Stimulated activated CD4-positive, alpha-beta T cell treated with anti-CD3 and anti-CD28 coated beads, Interleukin-4, amount 100 ng/mL, for 4 hours (primary cell): ENCODE data around the gene ESRRB.

Source experiments
- DNase-seq, 2 experiments: peaks; one replicate each; pipeline ENCODE4 v3.0.0-alpha.2; 2020

ESRRB gene

GRCh38 chr14:76550534-76550933, 174.6 kb downstream of the ESRRB start:
- no peak for DNase-seq

- no peak for DNase-seq
These were observed 175.2 kb downstream of the ESRRB start for GRCh38 chr14:76551116-76551515.
